Natural killer cell treated with Interleukin-12 subunit alpha and Interleukin-12 subunit beta and Interleukin-15 and Interleukin-18, amount 100 ng/mL, for 72 hours (primary cell): ENCODE measurements around the gene ARAP1. TPM values are rescaled to one million over a fixed set of nuclear protein-coding genes. Genes with fewer than 3 reads are reported as not detected.
A peak's percentile ranks its signal among the peaks of the same experiment; 100 is the strongest.

Source experiments
- ATAC-seq, 2 donors: fragments of 150-1000 bp; cut with Tn5 transposase in 1 of 2; sonication (Bioruptor Pico), chemical (Tn5 transposase) in 1 of 2; 2 replicates each; pipeline ENCODE4 v1.10.0; 2021
- DNase-seq: peaks from one replicate; pipeline ENCODE4 v3.0.0; 2022; ENCODE audit warnings: low spot score
- H3K27ac Mint-ChIP-seq, 2 donors: 1 replicate in 1 of 2; 2 replicates in 1 of 2; pipeline ENCODE4 v1.8.0; 2022; ENCODE audit warnings: mixed read lengths in 2 of 2, mild to moderate bottlenecking in 1 of 2, moderate library complexity in 1 of 2
- H3K27me3 Mint-ChIP-seq, 2 donors: 1 replicate in 1 of 2; 2 replicates in 1 of 2; pipeline ENCODE4 v1.8.0; 2022; ENCODE audit warnings: mixed read lengths in 2 of 2
- H3K36me3 Mint-ChIP-seq: one replicate; pipeline ENCODE4 v1.8.0; 2022; ENCODE audit warnings: mixed read lengths
- H3K4me1 Mint-ChIP-seq, 2 donors: 1 replicate in 1 of 2; 2 replicates in 1 of 2; pipeline ENCODE4 v1.8.0; 2022; ENCODE audit warnings: low read depth in 2 of 2, mixed read lengths in 2 of 2, mild to moderate bottlenecking in 1 of 2
- H3K4me3 Mint-ChIP-seq: one replicate; pipeline ENCODE4 v1.8.0; 2022; ENCODE audit warnings: mixed read lengths
- H3K9me3 Mint-ChIP-seq: 2 replicates; pipeline ENCODE4 v1.8.0; 2022; ENCODE audit warnings: mixed read lengths
- total RNA-seq, 2 donors: library from RNA; stranded (reverse); gene quantifications; one replicate each; pipeline ENCODE4 v1.2.3, GENCODE V29; 2022

ARAP1 gene
- total RNA-seq, 2 donors from 2014 or later, result 206 to 220 TPM

GRCh38 chr11:72653649-72654048 is 98.6 kb downstream of the ARAP1 start:
- no peak overlapping the region for H3K4me3 Mint-ChIP-seq
- ATAC-seq (no peak), DNase-seq (no peak)
- no peaks in the 10 kb centered on the region for H3K4me1 Mint-ChIP-seq
- no peaks in the 10 kb centered on the region for H3K36me3 Mint-ChIP-seq
- H3K27me3 Mint-ChIP-seq, result peaks cover 0 to 3% of the 10 kb centered on the region in 2 donors
- H3K9me3 Mint-ChIP-seq, result no peaks in the 10 kb centered on the region
- no peak overlapping the region for H3K27ac Mint-ChIP-seq

- DNase-seq (no peak), ATAC-seq (no peak)
- no peaks in the 10 kb centered on the region for H3K27me3 Mint-ChIP-seq
- no peaks in the 10 kb centered on the region for H3K9me3 Mint-ChIP-seq
- H3K4me1 Mint-ChIP-seq, result no peaks in the 10 kb centered on the region
- H3K27ac Mint-ChIP-seq, result no peak overlapping the region
- no peaks in the 10 kb centered on the region for H3K36me3 Mint-ChIP-seq
- no peak overlapping the region for H3K4me3 Mint-ChIP-seq
These were observed 99.2 kb downstream of the ARAP1 start for GRCh38 chr11:72652873-72653630.

- Mint-ChIP-seq H3K27ac (no peak overlapping the region), H3K27me3 (no peaks in the 10 kb centered on the region), H3K4me3 (no peak overlapping the region), H3K9me3 (no peaks in the 10 kb centered on the region), H3K4me1 (no peaks in the 10 kb centered on the region), H3K36me3 (no peaks in the 10 kb centered on the region)
- ATAC-seq (no peak), DNase-seq (no peak)
These were observed 100.1 kb downstream of the ARAP1 start for GRCh38 chr11:72652133-72652532.

GRCh38 chr11:72649215-72649976 is 102.8 kb downstream of the ARAP1 start:
- Mint-ChIP-seq H3K27ac (no peak overlapping the region), H3K9me3 (no peaks in the 10 kb centered on the region), H3K4me3 (no peak overlapping the region), H3K4me1 (no peaks in the 10 kb centered on the region), H3K36me3 (no peaks in the 10 kb centered on the region), H3K27me3 (no peaks in the 10 kb centered on the region)
- ATAC-seq (no peak), DNase-seq (no peak)

GRCh38 chr11:72648384-72649136 is 103.6 kb downstream of the ARAP1 start:
- Mint-ChIP-seq H3K36me3 (no peaks in the 10 kb centered on the region), H3K27me3 (no peaks in the 10 kb centered on the region), H3K4me1 (no peaks in the 10 kb centered on the region), H3K9me3 (no peaks in the 10 kb centered on the region), H3K27ac (no peak overlapping the region), H3K4me3 (no peak overlapping the region)
- ATAC-seq (no peak), DNase-seq (no peak)

- Mint-ChIP-seq H3K36me3 (no peaks in the 10 kb centered on the region), H3K4me1 (no peaks in the 10 kb centered on the region), H3K27me3 (no peaks in the 10 kb centered on the region), H3K9me3 (no peaks in the 10 kb centered on the region), H3K4me3 (no peak overlapping the region), H3K27ac (no peak overlapping the region)
- no peak for DNase-seq
- ATAC-seq, result peak in 1 of 2 donors; percentile 7
These were observed 104.3 kb downstream of the ARAP1 start for GRCh38 chr11:72647882-72648281.

- no peaks in the 10 kb centered on the region for H3K36me3 Mint-ChIP-seq
- H3K4me1 Mint-ChIP-seq, result no peaks in the 10 kb centered on the region
- no peaks in the 10 kb centered on the region for H3K27me3 Mint-ChIP-seq
- ATAC-seq, result no peak
- no peak overlapping the region for H3K4me3 Mint-ChIP-seq
- no peak for DNase-seq
- no peak overlapping the region for H3K27ac Mint-ChIP-seq
- no peaks in the 10 kb centered on the region for H3K9me3 Mint-ChIP-seq
These were observed 105.7 kb downstream of the ARAP1 start for GRCh38 chr11:72646472-72646871.

GRCh38 chr11:72646024-72646423 is 106.2 kb downstream of the ARAP1 start:
- H3K27me3 Mint-ChIP-seq, result no peaks in the 10 kb centered on the region
- H3K27ac Mint-ChIP-seq, result no peak overlapping the region
- no peak for DNase-seq
- ATAC-seq, result no peak
- H3K4me1 Mint-ChIP-seq, result no peaks in the 10 kb centered on the region
- no peaks in the 10 kb centered on the region for H3K36me3 Mint-ChIP-seq
- no peaks in the 10 kb centered on the region for H3K9me3 Mint-ChIP-seq
- no peak overlapping the region for H3K4me3 Mint-ChIP-seq

- peak overlapping the region; percentile 53 for H3K4me3 Mint-ChIP-seq
- no peak overlapping the region for H3K27ac Mint-ChIP-seq
- DNase-seq, result no peak
- H3K27me3 Mint-ChIP-seq, result peaks cover 1 to 3% of the 10 kb centered on the region in 2 donors
- no peak for ATAC-seq
- no peaks in the 10 kb centered on the region for H3K9me3 Mint-ChIP-seq
- H3K36me3 Mint-ChIP-seq, result no peaks in the 10 kb centered on the region
- H3K4me1 Mint-ChIP-seq, result no peaks in the 10 kb centered on the region
These were observed 108.7 kb downstream of the ARAP1 start for GRCh38 chr11:72643547-72643946.

GRCh38 chr11:72642884-72643522 is 109.2 kb downstream of the ARAP1 start:
- Mint-ChIP-seq H3K27ac (no peak overlapping the region), H3K27me3 (peaks cover 3 to 6% of the 10 kb centered on the region in 2 donors), H3K36me3 (no peaks in the 10 kb centered on the region), H3K4me1 (no peaks in the 10 kb centered on the region), H3K9me3 (no peaks in the 10 kb centered on the region), H3K4me3 (peak overlapping the region; percentile 70)
- peak; percentile 71 for DNase-seq
- peak; percentile 77 to 84 for ATAC-seq

GRCh38 chr11:72642043-72642883 is 109.9 kb downstream of the ARAP1 start:
- H3K4me3 Mint-ChIP-seq, result peak overlapping the region; percentile 70
- ATAC-seq (peak; percentile 58 to 80), DNase-seq (no peak)
- no peak overlapping the region for H3K27ac Mint-ChIP-seq
- H3K9me3 Mint-ChIP-seq, result no peaks in the 10 kb centered on the region
- H3K36me3 Mint-ChIP-seq, result no peaks in the 10 kb centered on the region
- no peaks in the 10 kb centered on the region for H3K4me1 Mint-ChIP-seq
- H3K27me3 Mint-ChIP-seq, result peaks cover 8 to 13% of the 10 kb centered on the region in 2 donors

- Mint-ChIP-seq H3K4me3 (no peak overlapping the region), H3K4me1 (no peaks in the 10 kb centered on the region), H3K9me3 (no peaks in the 10 kb centered on the region), H3K27me3 (peaks cover 10 to 20% of the 10 kb centered on the region in 2 donors), H3K27ac (no peak overlapping the region), H3K36me3 (no peaks in the 10 kb centered on the region)
- DNase-seq (no peak), ATAC-seq (no peak)
These were observed 110.6 kb downstream of the ARAP1 start for GRCh38 chr11:72641522-72642042.
